HG02678 (cell line): Measurements from ENCODE around the gene CIDEA.
"Not testable (repeated sequence)": the region's sequence is repeated elsewhere in the genome, so short reads cannot be mapped to it uniquely, and the experiment has no call there.

Experiments used
- ATAC-seq: cut with Tn5 transposase; IDR thresholded peaks from one replicate; pipeline ENCODE4 v1.9.1; 2021; ENCODE audit warnings: mild to moderate bottlenecking, moderate library complexity; ENCODE audit not compliant: unreplicated experiment

Gene CIDEA

DNA sequence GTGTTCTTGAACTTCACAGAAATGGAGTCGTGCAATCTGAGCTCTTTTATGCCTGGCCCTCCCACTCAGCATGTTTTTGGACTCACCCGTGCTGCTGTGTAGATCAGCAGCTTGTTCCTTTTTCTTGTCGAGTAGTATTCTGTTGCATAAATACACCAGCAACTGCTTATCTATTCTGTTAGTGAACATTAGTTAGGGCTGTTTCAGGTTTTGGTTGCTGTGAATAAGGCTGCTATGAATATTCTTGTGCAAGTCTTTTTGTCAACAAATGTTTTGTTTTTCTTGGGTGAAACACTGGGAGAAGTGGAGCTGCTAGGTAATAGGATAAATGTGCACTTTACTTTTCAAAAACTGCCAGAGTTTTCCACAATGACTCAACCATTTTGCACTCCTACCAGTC lies 15.3 kb upstream of the CIDEA start:
- no peak for ATAC-seq

DNA sequence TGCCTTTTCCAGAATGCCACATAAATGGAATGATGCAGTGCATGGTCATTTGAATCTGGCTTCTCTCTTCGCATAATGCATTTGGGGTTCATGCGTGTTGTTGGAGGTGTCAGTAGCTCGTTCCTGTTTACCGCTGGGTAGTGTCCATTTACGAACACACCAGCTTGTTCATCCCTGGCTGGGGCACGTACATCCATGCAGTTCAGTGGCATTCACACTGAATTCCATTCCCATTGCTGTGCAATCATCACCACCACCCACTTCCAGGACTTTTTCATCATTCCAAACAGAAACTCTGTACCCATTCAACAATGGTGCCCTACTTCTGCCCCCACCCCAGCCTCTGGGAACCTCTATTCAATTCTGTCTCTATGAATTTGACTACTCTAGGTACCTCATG lies 14.7 kb upstream of the CIDEA start:
- no peak for ATAC-seq

DNA sequence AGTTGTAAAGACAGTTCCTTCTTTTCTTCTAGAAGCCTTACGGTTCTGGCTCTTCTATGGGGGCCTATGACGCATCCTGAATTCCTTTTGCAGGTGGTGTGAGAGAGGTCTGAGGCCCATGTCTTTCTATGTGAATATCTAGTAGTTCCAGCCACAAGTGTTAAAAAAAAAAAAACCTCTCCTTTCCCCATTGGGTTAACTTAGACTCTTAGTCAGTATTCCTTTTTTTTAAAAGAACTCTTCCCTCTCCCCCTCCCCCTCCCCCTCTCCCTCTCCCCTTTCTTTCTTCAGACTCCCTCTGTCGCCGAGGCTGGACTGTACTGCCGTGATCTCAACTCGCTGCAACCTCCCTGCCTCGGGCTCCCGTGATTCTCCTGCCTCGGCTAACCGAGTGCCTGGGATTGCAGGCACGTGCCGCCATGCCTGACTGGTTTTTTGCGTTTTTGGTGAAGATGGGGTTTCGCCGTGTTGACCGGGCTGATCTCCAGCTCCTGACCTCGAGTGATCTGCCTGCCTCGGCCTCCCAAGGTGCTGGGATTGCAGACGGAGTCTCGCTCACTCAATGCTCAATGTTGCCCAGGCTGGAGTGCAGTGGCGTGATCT lies 11.4 kb upstream of the CIDEA start:
- no peak for ATAC-seq

DNA sequence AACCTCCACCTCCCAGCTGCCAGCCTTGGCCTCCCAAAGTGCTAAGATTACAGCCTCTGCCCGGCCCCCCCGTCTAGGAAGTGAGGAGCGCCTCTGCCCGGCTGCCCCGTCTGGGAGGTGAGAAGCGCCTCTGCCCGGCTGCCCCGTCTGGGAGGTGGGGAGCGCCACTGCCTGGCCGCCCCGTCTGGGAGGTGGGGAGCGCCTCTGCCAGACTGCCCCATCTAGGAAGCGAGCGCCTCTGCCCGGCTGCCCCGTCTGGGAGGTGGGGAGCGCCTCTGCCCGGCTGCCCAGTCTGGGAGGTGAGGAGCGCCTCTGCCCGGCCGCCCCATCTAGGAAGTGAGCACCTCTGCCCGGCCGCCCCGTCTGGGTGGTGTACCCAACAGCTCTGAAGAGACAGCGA lies 10.9 kb upstream of the CIDEA start:
- not testable (repeated sequence) for ATAC-seq

DNA sequence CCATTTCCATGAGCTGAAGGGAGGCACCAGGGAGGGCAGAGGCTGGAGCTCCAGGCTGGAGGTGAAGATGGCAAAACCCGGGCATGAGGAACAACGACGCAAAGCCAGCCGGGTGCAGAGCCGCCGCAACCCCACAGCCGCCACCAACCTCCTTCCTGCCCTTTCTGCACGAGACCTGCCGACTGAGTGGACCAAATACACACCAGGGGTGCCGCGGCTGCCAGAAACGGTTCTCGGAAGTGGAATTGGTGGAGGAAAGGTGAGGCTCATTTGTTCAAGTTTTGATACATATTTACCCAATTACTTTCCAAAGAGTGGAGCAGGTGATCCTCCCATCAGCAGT lies 8.4 kb upstream of the CIDEA start:
- no peak for ATAC-seq

DNA sequence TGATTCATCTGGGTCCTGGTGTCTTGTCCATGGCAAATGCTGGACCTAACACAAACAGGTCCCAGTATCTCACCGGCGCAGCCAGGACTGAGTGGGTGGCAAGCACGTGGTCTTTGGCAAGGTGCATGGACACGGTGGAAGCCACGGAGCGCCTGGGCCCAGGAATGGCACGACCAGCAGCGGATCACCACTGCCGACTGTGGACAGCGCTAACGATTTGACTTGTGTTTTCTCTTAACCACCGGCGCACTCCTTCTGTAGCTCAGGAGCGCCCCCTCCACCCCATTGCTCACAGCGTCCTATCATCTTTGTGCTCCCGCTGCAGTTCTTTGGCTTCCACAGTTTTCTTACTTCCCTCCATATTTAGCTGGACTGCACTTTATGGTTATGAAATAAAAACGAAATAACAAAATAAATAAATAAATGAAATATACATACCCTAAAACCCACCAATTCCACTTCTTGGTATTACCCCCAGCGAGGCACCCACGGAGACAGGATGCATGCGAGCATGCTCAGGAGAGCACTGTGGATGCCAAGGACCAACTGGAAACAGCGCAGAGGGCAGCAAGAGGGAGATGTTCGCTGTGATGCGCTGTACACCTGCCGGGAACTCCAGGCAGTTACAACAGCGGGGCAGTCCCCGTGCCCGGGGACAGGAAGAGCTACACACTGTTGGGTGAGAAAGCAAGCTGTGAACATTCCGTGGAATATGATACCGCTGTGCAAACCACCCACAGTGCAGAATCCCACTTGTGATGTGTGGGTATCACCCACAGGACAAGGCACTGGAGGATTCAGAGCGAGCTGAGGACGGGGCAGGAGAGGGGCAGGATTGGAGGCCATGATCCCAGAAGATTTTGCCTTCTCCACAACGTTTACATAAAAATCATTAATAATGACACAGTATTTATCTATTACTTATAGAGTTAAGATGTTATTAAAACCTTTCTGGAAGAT lies 7.0 kb upstream of the CIDEA start:
- no peak for ATAC-seq

DNA sequence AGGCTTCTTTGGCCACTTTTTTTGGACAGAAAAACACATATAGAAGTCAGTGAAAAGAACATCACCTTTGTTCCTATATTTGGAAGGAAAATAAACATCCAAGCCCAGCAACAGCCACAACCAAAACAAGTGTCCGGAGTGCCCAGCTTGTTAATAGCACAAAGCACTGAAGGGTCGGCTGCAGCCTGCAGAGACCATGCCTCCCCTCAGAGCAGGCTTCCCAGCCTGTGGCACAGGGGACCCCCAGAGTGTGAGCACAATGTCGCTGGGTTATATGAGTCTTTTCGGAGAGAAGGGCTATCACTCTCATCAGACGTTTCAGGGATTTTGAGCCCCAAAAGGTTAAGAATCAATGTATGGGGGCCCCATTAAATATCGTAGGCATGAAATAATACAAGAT lies 6.2 kb upstream of the CIDEA start:
- no peak for ATAC-seq

DNA sequence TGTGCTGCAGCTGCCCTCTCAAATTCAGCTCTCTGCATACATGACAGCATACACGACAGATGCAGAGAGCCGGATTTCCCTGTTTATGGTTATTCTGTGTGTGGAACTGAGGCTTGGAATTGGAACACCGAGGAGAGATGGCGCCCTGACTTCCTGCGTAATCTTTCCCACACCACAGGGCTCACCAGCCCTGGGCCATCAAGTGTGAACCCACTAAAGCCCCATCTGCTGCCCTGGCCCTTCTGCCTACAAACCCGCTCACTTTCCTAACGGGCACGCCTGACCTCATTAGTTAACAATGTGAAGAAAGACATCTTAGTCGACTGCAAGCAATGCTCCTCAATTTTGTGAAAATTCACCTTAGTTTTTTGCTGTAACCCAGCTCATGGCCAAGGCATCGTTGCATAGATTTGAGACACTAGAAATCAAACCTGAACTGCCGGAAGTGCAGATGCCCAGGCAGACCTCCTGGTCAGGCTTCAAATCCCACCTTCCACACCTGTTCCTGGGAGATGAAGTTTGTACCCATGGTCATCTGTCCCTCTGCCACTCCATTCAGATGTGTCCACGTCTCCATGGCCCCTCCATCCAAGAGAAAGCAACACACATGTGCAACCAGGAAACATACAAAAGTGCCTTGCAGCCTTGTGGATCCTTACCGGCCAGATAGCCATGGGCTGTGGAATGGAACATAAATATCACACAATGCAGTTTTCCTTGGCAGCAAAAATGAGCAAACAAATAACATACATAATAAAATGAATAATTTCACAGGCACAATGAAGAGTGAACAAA lies 5.0 kb upstream of the CIDEA start:
- no peak for ATAC-seq

DNA sequence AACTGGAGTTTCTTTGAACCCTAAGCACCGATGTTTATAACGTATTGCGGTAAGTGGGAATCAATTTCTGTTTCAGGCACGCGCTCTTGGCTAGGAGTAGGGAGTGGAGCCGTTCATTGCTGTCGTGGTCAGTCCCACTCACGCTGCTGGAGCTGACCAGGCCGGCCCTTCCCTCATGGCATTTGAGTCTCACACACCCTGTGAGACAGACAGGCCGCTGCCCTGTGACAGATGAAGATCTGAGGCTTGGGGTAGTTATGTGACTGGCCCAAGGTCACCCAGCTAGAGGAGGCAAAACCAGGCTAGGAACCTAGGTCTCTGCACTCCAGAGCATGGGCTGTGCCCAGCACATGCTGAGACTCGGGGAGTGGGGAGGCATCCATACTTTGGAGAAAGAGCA lies 2.9 kb upstream of the CIDEA start:
- ATAC-seq = no peak

DNA sequence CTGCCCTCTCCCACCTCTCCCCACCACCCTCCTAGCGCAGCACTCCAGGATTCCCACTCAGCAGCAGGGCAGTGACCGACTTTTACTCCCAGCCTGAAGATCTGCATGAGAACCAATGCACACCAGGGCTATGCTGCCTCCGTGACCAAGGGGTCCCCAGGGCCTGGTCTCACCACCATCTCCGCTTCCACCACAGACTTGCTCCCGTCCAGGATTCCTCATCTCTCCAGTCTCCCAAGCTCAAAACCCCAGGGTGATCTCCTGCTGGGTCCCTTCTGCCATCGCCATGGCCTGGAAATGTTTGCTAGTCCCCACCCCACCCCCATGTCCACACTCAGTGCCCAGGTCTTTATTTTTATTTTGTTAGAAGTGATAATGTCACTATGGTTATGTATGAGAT lies 2.1 kb upstream of the CIDEA start:
- no peak for ATAC-seq

DNA sequence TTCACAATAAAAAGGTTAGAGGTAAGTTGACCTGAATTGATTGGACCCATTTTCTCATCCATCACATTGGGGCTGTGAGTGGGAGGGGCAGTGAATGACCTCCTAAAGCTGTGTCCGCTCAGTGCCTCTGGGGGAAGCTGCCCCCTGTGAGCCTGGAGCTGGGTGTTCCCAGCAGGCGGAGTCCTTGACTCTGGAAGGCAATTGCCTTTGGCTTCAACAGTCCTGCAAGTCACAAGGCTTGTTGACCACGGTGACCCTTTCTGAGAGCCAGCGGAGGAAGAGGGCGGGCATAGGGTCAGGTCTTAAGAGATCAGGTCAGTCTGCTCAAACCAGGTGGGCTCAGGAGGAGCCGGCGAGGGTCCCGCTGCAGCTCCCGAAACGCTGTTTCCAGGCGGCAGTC lies 1.1 kb upstream of the CIDEA start:
- no peak for ATAC-seq

DNA sequence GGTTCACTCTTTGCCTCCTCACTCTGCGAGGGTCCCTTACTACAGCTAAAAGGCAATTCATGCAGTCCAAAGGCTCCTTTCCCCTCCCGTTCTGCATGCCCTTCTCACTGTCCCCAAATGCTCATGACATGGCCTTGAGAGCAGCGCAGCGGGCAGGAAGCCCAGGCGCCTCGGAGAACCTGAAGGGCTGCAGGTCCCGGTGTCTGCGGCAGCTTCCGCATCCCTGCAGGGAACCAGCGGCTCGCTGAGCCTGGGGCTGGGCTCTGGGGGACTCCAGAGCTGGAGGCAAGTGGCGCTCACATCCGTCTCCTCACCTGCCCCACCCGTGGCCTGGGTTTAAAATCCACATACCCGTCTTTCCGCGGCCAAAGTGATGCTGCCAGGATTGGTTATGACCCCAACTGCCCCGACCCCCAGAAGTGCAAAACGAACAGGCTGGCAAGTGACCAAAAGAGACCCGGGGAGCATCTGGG lies 462 bp upstream of the CIDEA start:
- ATAC-seq = no peak

DNA sequence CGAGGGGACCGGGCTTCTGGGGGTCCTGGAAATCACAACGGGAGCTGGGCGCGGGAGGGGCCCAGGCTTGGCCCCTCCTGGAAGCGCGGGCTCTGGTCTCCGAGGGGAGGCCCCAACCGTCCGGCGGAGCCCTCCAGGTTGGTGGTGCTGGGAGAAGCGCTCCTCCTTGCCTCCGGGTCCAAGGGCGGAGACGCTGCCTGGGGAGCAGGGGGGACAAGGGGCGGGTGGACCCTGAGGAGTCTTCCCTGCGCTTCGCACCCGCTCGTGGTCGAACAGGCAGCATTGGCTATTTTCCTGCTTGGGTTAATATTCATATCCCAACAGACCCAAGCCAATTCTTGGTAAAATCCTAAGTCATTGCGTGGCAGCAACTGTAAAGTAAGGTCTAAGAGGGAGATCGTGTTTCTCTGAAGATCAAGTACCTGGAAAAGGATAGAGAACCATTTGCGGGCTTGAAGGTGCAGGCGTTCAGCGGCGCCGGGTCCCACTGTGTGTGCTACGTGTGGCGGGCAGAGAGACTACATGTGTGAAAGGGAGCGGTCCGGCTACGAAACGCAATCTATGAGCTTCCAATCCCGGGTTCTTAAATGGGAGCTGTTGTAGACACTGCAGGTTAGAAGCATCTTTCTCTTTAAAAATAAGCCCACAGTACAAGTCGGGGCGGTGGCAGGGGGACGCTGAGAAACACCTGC lies 805 bp downstream of the CIDEA start:
- ATAC-seq = no peak

DNA sequence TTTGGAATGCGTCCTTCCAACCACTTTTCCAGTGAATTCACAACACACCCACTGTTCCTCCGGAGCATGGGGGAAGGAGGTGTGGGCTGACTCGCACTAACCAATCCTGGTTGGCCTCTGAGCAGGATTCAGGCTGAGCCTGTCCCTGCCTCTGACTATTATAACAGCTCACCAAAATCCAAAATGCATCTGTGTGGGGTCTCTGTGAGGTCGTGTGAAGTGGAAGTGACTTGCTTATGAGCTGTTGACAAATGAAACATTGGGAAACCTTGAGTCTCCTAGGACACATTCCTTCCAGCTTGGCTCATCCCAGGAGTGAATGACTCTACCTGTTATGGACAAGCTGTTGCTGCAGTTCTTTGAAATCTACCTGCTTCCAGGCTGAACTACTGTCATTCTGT lies 1.5 kb downstream of the CIDEA start:
- no peak for ATAC-seq

DNA sequence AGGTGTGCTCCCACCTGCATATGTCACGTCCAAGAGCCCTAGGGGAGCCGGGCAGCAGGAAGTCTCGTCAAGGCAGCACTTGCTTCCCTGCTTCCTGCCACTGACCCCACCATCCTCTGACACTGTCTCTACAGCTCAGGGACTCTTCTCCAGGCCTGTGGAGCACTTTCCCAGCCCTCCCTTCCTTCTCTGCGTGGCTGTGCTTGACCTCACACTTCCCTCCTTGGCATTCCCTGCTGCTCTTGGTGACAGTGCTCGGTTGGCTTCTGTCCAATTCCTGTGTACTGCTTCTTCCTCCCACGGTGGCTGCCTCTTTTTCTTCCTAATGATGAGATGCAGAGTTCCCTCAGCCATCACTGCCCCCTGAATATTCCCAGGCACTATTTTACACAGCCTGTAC lies 2.8 kb downstream of the CIDEA start:
- no peak for ATAC-seq

DNA sequence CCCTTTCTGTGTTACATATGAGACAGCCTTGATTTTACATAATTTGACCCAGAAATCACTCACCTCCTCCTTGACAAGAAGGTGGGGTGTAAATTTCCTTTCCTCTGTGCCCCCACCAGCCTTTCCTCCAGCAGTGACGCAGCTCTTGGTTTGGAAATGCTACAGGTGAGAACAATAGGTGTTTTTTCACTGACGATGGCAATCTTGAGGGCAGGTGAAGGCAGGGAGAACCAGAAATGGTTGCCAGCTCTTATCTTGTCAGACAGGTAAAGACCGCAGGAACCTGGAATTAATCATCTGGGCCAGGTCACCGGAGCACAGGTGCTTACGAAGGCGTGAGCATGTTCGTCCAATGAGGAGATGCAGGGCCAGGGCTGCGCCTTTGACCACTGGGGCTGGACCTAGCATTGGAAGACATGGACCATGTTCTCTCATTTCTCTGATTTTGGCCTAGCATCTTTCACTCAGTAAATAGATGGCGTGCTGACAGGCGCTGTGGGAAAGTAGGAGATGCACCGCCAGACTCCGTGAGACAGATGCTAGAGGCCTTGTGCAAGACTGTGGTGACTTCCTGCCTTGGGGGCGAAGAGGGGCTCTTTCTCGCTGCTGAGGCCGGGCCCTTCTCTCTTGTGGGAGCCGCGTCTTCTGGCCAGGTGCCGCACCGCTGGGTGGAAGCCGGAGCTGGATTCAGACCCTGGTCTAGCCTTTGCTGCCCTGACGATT lies 4.0 kb downstream of the CIDEA start:
- ATAC-seq = no peak

DNA sequence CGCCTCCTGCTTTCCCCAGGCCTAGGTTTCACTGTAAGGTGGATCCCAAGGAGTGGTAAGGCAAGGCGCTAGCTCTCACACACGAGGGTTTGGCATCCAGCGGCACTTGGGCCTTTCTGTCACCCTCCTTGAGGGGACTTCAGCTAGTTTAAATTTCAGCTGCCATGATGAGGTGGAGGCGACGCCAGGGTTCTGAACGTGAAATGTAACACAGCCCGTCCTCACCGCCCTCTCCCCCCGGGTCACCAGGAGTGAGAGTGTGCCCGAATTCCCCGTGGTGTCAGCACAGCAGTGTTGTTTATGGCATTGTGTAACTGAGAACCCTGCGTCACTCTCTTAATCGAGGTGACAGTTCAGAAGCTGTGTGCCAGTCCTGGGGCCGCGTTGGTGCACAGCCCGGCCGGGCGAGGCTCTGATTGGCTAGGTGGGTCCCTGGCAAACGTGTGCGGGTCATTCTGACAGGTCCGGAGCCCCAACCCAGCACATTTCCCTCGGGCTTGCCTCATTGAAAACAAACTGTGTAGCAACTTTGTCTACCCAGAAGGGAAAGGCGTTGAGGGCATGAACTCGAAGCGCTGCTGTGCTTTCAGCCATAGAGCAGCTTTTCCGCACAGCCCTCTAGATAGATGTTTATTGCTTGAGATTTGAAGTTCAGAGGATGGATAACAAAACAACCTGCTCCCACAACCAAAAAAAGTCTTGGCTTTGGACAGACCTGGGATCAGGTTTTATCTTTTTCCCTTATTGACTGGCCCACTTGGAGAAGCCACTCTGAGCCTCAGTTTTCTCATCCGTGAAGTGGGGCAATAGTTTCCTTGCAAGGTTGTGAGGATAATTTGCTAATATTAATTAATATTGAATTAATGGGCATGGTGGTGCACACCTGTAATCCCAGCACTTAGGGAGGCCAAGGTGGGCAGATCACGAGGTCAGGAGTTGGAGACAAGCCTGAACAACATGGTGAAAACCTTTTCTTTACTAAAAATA lies 4.9 kb downstream of the CIDEA start:
- ATAC-seq = no peak

DNA sequence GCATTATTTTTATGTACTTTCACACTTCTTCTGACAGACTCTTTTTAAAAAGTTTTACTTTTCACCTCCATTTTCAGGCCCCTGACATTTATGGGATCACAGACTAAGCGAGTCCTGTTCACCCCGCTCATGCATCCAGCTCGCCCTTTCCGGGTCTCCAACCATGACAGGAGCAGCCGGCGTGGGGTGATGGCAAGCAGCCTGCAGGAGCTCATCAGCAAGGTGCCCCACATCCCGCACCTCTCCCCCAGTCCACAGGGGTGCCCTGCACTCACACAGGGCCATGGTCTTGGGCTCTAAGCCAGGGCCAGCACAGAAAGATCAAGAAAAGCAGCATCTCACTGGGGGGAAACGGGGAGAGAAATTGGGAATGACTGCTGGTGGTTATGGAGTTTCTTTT lies 8.6 kb downstream of the CIDEA start:
- no peak for ATAC-seq

DNA sequence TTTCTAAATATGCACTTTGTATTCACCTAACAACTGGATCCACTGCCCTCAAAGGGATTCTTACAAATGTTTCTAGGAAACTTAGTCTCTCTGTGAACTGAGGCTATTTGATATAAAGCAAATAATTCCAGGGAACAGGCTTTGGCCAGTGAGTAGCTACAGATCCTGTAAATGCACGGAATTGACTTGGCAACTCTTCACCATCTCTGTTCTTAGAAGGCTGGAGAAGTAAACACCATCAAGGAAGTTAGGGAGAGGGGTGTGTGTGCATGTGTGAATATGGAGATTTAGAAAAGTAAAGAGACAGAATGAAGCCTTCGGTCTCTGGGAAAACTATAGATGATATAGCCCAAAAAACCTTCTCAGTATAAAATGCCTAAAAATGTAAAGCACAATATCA lies 10.7 kb downstream of the CIDEA start:
- ATAC-seq = no peak
